H1 (cell line): Measurements from ENCODE around the gene SLC26A6. TPM values are rescaled to one million over a fixed set of nuclear protein-coding genes. Genes with fewer than 3 reads are reported as not detected.
A peak's percentile ranks its signal among the peaks of the same experiment; 100 is the strongest.

Experiments used
- ATF3 ChIP-seq: IDR thresholded peaks from 2 replicates; pipeline ENCODE4 v1.6.1; 2011; ENCODE audit warnings: low read depth, mild to moderate bottlenecking, low read length; ENCODE audit not compliant: insufficient read depth
- BRCA1 ChIP-seq: IDR thresholded peaks from 2 replicates; pipeline ENCODE4 v1.6.1; 2012; ENCODE audit warnings: low read depth, low read length, improper control_type of control experiment
- CBX5 ChIP-seq: fragments of 300-800, 300-1000 bp; sonication (generic); IDR thresholded peaks from 2 replicates; pipeline ENCODE4 v1.7.1; 2016; ENCODE audit warnings: antibody characterized with exemption, low read length, low read depth
- CEBPB ChIP-seq: IDR thresholded peaks from 2 replicates; pipeline ENCODE4 v1.6.1; 2012; ENCODE audit warnings: low read depth, low read length
- CREB1 ChIP-seq: IDR thresholded peaks from 2 replicates; pipeline ENCODE4 v1.6.1; 2012; ENCODE audit warnings: inconsistent platforms
- CTBP2 ChIP-seq: IDR thresholded peaks from 2 replicates; pipeline ENCODE4 v1.7.0; 2011; ENCODE audit warnings: borderline replicate concordance, mild to moderate bottlenecking, moderate library complexity, mixed read lengths, low read length; ENCODE audit not compliant: insufficient read depth, insufficient read length
- E2F6 ChIP-seq: IDR thresholded peaks from 2 replicates; pipeline ENCODE4 v1.6.1; 2012; ENCODE audit warnings: inconsistent platforms
- EGR1 ChIP-seq: IDR thresholded peaks from 2 replicates; pipeline ENCODE4 v1.6.1; 2011; ENCODE audit warnings: low read depth, low read length, borderline replicate concordance
- HDAC6 ChIP-seq: IDR thresholded peaks from one replicate; pipeline ENCODE4 v1.7.1; 2012; ENCODE audit warnings: low read depth, mild to moderate bottlenecking, inconsistent platforms, low read length, moderate library complexity
- JUN ChIP-seq: IDR thresholded peaks from 2 replicates; pipeline ENCODE4 v1.6.1; 2011; ENCODE audit warnings: low read depth, mild to moderate bottlenecking, improper control_type of control experiment, low read length
- KDM1A ChIP-seq: fragments of 200-600, 300-600 bp; sonication (generic); IDR thresholded peaks from 2 replicates; pipeline ENCODE4 v1.7.1; 2016; ENCODE audit warnings: mild to moderate bottlenecking, low read length, borderline replicate concordance
- KDM4A ChIP-seq: IDR thresholded peaks from one replicate; pipeline ENCODE4 v1.7.1; 2012; ENCODE audit warnings: low read depth, mild to moderate bottlenecking, moderate library complexity, low read length, inconsistent platforms; ENCODE audit not compliant: severe bottlenecking
- MAFK ChIP-seq: IDR thresholded peaks from 2 replicates; pipeline ENCODE4 v1.6.1; 2012; ENCODE audit warnings: low read depth, mild to moderate bottlenecking, improper control_type of control experiment, low read length
- MAX ChIP-seq: IDR thresholded peaks from 2 replicates; pipeline ENCODE4 v1.6.1; 2012; ENCODE audit warnings: inconsistent platforms
- NRF1 ChIP-seq: IDR thresholded peaks from 2 replicates; pipeline ENCODE4 v1.6.1; 2011; ENCODE audit warnings: mild to moderate bottlenecking, low read depth, low read length, improper control_type of control experiment
- POLR2A ChIP-seq, 2 experiments: IDR thresholded peaks; 1 replicate in 1 of 2; 2 replicates in 1 of 2; pipeline ENCODE4 v1.6.1; 2011; ENCODE audit warnings: low read depth in 2 of 2, low read length in 2 of 2, mild to moderate bottlenecking in 2 of 2; ENCODE audit errors: control extremely low read depth in 1 of 2
- SIRT6 ChIP-seq: IDR thresholded peaks from one replicate; pipeline ENCODE4 v1.7.1; 2012; ENCODE audit warnings: low read length, inconsistent platforms
- SIX5 ChIP-seq: IDR thresholded peaks from 2 replicates; pipeline ENCODE4 v1.6.1; 2011; ENCODE audit warnings: mild to moderate bottlenecking, low read depth, low read length
- SP4 ChIP-seq: IDR thresholded peaks from 2 replicates; pipeline ENCODE4 v1.6.1; 2012; ENCODE audit warnings: low read length, inconsistent platforms
- SUZ12 ChIP-seq: fragments of 200-600 bp; sonication (generic); IDR thresholded peaks from 2 replicates; pipeline ENCODE4 v1.6.1; 2012; ENCODE audit warnings: mild to moderate bottlenecking, inconsistent platforms, low read length, moderate library complexity, mixed read lengths
- TAF1 ChIP-seq: IDR thresholded peaks from 2 replicates; pipeline ENCODE4 v1.6.1; 2011; ENCODE audit warnings: mild to moderate bottlenecking, low read depth, low read length
- TAF7 ChIP-seq: optimal IDR thresholded peaks from 2 replicates; pipeline ENCODE3; 2011; ENCODE audit warnings: low read depth, mild to moderate bottlenecking, inconsistent platforms, low read length, moderate library complexity, borderline replicate concordance
- TBP ChIP-seq: IDR thresholded peaks from 2 replicates; pipeline ENCODE4 v1.6.1; 2011; ENCODE audit warnings: low read depth, low read length, improper control_type of control experiment
- YY1 ChIP-seq: IDR thresholded peaks from 2 replicates; pipeline ENCODE4 v1.6.1; 2011; ENCODE audit warnings: low read depth, mild to moderate bottlenecking, low read length
- ZNF274 ChIP-seq: IDR thresholded peaks from 2 replicates; pipeline ENCODE4 v1.7.0; 2012; ENCODE audit warnings: low read length, borderline replicate concordance; ENCODE audit errors: extremely low read depth
- polyA plus RNA-seq, 7 experiments: library from polyadenylated mRNA; depleted of rRNA in 3 of 7; stranded (reverse) in 5 of 7; unstranded in 2 of 7; fragments of >200 nt in 5 of 7; fragments of 200-250 nt in 2 of 7; gene quantifications; 1 replicate in 5 of 7; 2 replicates in 1 of 7; 4 replicates in 1 of 7; pipeline versions ENCODE4 v1.2.1 to v1.2.3, GENCODE V29; 2011 to 2013; ENCODE audit warnings: missing spikeins in 2 of 7, mixed read lengths in 2 of 7
- total RNA-seq: library from RNA; stranded (reverse); fragmentation: NEBNext Ultra II Directional; extraction: Animal tissue kit (Norgen Biotek cat#: 25700); gene quantifications from 2 replicates; pipeline ENCODE4 v1.2.1, GENCODE V29; 2021

SLC26A6 gene
- total and polyA plus RNA-seq, 2 of the 8 experiments (the other 6 are each of a cell fraction or from before 2014, with no cell fraction given), result 50.4 to 58.0 TPM

GRCh38 chr3:48609088-48610005 is 25.9 kb downstream of the SLC26A6 start, which contains the start of gene UQCRC1 (continued):
- TF ChIP-seq YY1, result peak; percentile 96
- no peak for TF ChIP-seq HDAC6
- TF ChIP-seq SIRT6, result no peak
- TF ChIP-seq CREB1, result no peak
- no peak for TF ChIP-seq CEBPB
- TF ChIP-seq MAX, result peak; percentile 77
- no peak for TF ChIP-seq JUN
- peak; percentile 79 for TF ChIP-seq TAF7
- no peak for TF ChIP-seq MAFK
- TF ChIP-seq ATF3, result no peak
- TF ChIP-seq ZNF274, result no peak
- TF ChIP-seq SIX5, result no peak
- TF ChIP-seq CBX5, result no peak
- peak; percentile 85 to 87 for TF ChIP-seq POLR2A (IDR thresholded peaks at IDR 0.05; ENCODE audit: control extremely low read depth in 1 of 2, low read depth in 2 of 2, low read length in 2 of 2)
- no peak for TF ChIP-seq BRCA1
- TF ChIP-seq CTBP2, result no peak
- TF ChIP-seq NRF1, result peak; percentile 85
- peak; percentile 84 for TF ChIP-seq TAF1
- TF ChIP-seq SUZ12, result no peak
- TF ChIP-seq KDM4A, result peak; percentile 80
- TF ChIP-seq SP4, result no peak
- TF ChIP-seq EGR1, result no peak
- TF ChIP-seq E2F6, result no peak
- TF ChIP-seq KDM1A, result peak; percentile 69
- TF ChIP-seq TBP, result peak; percentile 87
